Urinary bladder (tissue), 4 donors: Measurements from ENCODE around the gene SRGAP1. TPM values are rescaled to one million over a fixed set of nuclear protein-coding genes. Genes with fewer than 3 reads are reported as not detected.

Experiments
- DNase-seq: peaks from one replicate; pipeline ENCODE4 v3.0.0-alpha.2; 2015; ENCODE audit errors: extremely low spot score
- H3K27ac ChIP-seq: one replicate; pipeline ENCODE4 v1.5.1; 2013; ENCODE audit warnings: low read depth, mild to moderate bottlenecking, moderate library complexity
- H3K36me3 ChIP-seq: one replicate; pipeline ENCODE4 v1.6.1; 2013; ENCODE audit warnings: mild to moderate bottlenecking, moderate library complexity; ENCODE audit not compliant: insufficient read depth
- H3K4me1 ChIP-seq: one replicate; pipeline ENCODE4 v1.6.1; 2013; ENCODE audit warnings: mild to moderate bottlenecking, moderate library complexity; ENCODE audit not compliant: insufficient read depth
- H3K4me3 ChIP-seq: one replicate; pipeline ENCODE4 v1.5.1; 2013; ENCODE audit warnings: low read depth, low read length
- WGBS: extraction: QIAGEN DNeasy Blood & Tissue Kit; methylation state at CpG from one replicate; pipeline ENCODE4 v1.1.7; 2013; 5-methylcytosine and 5-hydroxymethylcytosine counted together
- polyA plus RNA-seq: library from polyadenylated mRNA; stranded (reverse); fragments of 200-250 nt; gene quantifications from one replicate; pipeline ENCODE4 v1.2.3, GENCODE V29; 2013
- total RNA-seq: library from RNA; depleted of rRNA; stranded (reverse); fragments of >200 nt; gene quantifications from one replicate; pipeline ENCODE4 v1.2.3, GENCODE V29; 2014
- donor health status: healthy with polysubstance abuse.
- donor health status: healthy.

Gene SRGAP1
- total and polyA plus RNA-seq, 2 donors: 1.9 to 18.0 TPM

GRCh38 chr12:63930971-63931370 is 86.5 kb downstream of the SRGAP1 start:
- 74% methylated on average over 3 of the region's 3 CpGs for WGBS
- no peak for DNase-seq
- Histone ChIP-seq H3K36me3 (no peaks in the 10 kb centered on the region), H3K27ac (no peak overlapping the region), H3K4me3 (no peak overlapping the region), H3K4me1 (no peaks in the 10 kb centered on the region)

GRCh38 chr12:63931703-63932102 is 87.2 kb downstream of the SRGAP1 start:
- H3K36me3 ChIP-seq: no peaks in the 10 kb centered on the region
- 97% methylated on average over 1 of the region's 1 CpG for WGBS
- H3K4me1 ChIP-seq: no peaks in the 10 kb centered on the region
- H3K27ac ChIP-seq: no peak overlapping the region
- DNase-seq: no peak
- no peak overlapping the region for H3K4me3 ChIP-seq

- WGBS: 87% methylated on average over 7 of the region's 7 CpGs
- H3K4me1 ChIP-seq: no peaks in the 10 kb centered on the region
- peaks cover 4% of the 10 kb centered on the region for H3K36me3 ChIP-seq
- no peak overlapping the region for H3K4me3 ChIP-seq
- no peak for DNase-seq
- H3K27ac ChIP-seq: no peak overlapping the region
Observed at GRCh38 chr12:63934936-63935335, 90.4 kb downstream of the SRGAP1 start.

DNA sequence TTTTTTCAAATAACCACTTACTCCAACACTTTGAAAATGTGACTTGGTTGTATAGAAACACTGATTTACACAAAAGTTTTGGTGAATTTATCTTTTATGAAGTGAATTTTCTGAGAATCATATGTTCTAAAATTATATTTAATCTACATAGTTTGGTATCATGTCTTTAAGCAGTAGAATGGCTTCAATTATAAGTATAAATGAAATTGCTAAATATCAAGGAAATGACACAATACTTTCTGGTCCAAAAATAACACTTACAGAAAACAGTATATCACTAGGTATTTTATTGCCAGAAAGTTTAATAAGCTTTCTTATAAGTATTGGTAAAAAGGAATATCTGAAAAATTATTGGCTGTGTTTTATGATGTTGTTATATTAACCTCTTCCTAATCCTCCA is 90.9 kb downstream of the SRGAP1 start:
- Histone ChIP-seq H3K27ac (no peak overlapping the region), H3K4me1 (no peaks in the 10 kb centered on the region), H3K36me3 (peaks cover 4% of the 10 kb centered on the region), H3K4me3 (no peak overlapping the region)
- no peak for DNase-seq

- Histone ChIP-seq H3K27ac (no peak overlapping the region), H3K36me3 (peaks cover 4% of the 10 kb centered on the region), H3K4me3 (no peak overlapping the region), H3K4me1 (no peaks in the 10 kb centered on the region)
- no peak for DNase-seq
- 84% methylated on average over 12 of the region's 12 CpGs for WGBS
Observed at GRCh38 chr12:63937378-63938316, 93.1 kb downstream of the SRGAP1 start.

- Histone ChIP-seq H3K4me3 (no peak overlapping the region), H3K4me1 (no peaks in the 10 kb centered on the region), H3K27ac (no peak overlapping the region), H3K36me3 (peaks cover 4% of the 10 kb centered on the region)
- 81% methylated on average over 7 of the region's 7 CpGs for WGBS
- no peak for DNase-seq
Observed at GRCh38 chr12:63940310-63941005, 96.0 kb downstream of the SRGAP1 start.

DNA sequence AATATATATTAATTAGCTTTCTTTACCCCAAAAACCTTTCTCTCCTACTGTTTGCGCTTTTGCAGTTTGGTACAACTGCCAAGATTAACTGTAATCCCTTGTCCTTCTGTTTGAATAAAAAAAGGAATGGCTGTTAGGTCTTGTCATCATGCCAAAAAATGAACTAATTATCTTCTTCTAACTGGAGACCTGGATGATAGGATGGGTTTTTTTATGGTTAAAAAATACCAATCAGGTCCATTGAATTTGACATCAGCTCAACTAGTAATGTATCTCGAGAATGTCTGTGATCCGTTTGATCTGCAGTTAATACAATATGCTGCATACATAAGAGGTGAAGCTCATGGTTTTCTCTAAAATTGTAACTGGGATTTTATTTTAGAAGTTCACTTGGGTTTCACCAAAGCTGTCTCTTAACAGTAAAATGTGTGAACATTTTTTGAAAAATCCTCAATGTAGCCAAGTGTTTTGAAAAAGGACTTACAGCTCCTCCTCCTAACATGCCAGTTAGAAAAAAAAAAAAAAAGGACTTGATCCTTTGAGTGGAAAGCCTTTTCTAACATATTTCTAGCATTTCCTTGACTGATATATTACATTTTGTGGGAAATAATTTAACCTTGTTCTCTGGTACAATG is 96.8 kb downstream of the SRGAP1 start:
- H3K36me3 ChIP-seq: peaks cover 4% of the 10 kb centered on the region
- WGBS: 93% methylated on average over 3 of the region's 3 CpGs
- H3K27ac ChIP-seq: no peak overlapping the region
- no peak overlapping the region for H3K4me3 ChIP-seq
- no peak for DNase-seq
- H3K4me1 ChIP-seq: no peaks in the 10 kb centered on the region

GRCh38 chr12:63941879-63942278 is 97.4 kb downstream of the SRGAP1 start:
- DNase-seq: no peak
- Histone ChIP-seq H3K36me3 (peaks cover 4% of the 10 kb centered on the region), H3K27ac (no peak overlapping the region), H3K4me3 (no peak overlapping the region), H3K4me1 (no peaks in the 10 kb centered on the region)

DNA sequence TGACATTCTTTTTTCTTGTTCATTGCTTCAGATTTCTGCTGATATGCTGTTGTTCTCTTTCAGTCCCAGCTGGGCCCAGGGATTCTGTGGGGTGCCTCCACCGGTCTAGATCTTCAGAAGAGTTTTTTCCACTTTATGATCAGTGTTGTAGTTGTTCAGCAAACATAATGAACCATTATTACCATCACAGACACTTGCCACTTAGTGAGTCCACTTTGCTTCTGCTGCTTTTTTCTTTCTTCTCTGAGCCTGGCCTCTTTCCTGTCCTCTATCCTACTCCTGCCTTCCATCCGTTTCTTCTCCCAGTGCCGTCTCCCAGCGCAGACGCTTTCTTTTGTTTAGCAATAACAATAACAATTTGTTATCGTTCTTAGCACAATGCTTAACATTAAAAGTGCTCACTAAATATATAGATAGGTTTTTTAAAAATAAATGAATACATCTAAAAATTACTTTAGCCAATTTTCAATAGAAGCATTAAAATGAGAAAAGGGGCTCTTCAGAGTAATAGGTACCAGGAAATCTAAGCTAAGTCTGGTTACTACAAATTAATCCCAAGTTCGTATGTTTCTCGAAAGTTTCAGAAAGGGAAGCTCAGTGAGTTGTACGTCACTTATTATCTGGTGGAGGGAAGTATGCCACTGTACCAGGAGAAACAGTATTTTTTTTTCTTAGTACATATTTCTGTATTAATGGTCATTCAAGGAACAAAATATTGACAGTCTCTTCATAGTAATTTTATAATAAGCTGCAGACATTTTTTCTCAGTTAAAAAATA is 98.2 kb downstream of the SRGAP1 start:
- H3K36me3 ChIP-seq: peaks cover 4% of the 10 kb centered on the region
- 87% methylated on average over 9 of the region's 9 CpGs for WGBS
- no peak for DNase-seq
- no peak overlapping the region for H3K27ac ChIP-seq
- no peaks in the 10 kb centered on the region for H3K4me1 ChIP-seq
- H3K4me3 ChIP-seq: no peak overlapping the region

GRCh38 chr12:63944034-63944579 is 99.6 kb downstream of the SRGAP1 start:
- Histone ChIP-seq H3K27ac (no peak overlapping the region), H3K36me3 (no peaks in the 10 kb centered on the region), H3K4me3 (no peak overlapping the region), H3K4me1 (no peaks in the 10 kb centered on the region)
- no peak for DNase-seq
- 93% methylated on average over 2 of the region's 2 CpGs for WGBS

DNA sequence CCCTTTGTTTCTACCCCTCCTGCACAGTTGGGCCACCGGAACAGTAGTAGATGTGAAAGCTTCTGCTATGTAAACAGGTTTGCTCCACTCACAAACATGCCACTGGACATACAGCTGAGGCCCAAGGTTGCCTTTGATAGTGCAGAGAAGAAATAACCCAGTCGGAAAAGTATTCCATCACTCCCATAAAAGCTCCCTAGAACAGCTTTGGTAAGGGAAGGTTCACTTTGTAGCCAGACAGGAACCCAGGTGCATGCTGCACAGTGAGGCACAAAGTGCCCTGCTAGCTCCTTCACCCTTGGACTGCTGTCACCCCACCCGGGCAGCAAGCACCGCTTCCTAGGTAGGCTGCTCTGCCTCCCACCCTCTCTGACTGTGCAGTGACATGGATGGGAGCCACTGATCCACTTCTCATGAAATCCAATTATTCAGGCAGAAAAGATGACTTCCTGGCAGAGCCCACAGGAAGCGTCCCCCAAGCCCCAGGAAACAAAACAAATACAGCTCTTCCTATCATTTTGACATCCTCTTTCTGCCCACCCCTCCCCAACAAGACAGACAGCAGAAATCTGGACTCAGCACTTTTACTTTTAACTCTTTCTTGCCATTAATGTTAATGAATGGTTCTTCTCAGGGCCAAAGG is 100.2 kb downstream of the SRGAP1 start:
- Histone ChIP-seq H3K4me3 (no peak overlapping the region), H3K4me1 (no peaks in the 10 kb centered on the region), H3K27ac (no peak overlapping the region), H3K36me3 (no peaks in the 10 kb centered on the region)
- DNase-seq: no peak
- WGBS: 81% methylated on average over 5 of the region's 5 CpGs

- no peak overlapping the region for H3K27ac ChIP-seq
Observed at GRCh38 chr12:63945777-63946176, 101.3 kb downstream of the SRGAP1 start.

GRCh38 chr12:63948211-63948610 is 103.7 kb downstream of the SRGAP1 start:
- Histone ChIP-seq H3K36me3 (no peaks in the 10 kb centered on the region), H3K4me3 (no peak overlapping the region)

More at GRCh38 chr12:63945777-63946176, 101.3 kb downstream of the SRGAP1 start:
- Histone ChIP-seq H3K4me1 (no peaks in the 10 kb centered on the region), H3K36me3 (no peaks in the 10 kb centered on the region), H3K4me3 (no peak overlapping the region)
- no peak for DNase-seq

More at GRCh38 chr12:63948211-63948610, 103.7 kb downstream of the SRGAP1 start:
- Histone ChIP-seq H3K4me1 (no peaks in the 10 kb centered on the region), H3K27ac (no peak overlapping the region)
- no peak for DNase-seq
